ENCODE measurements around the gene CDK8.

DNA sequence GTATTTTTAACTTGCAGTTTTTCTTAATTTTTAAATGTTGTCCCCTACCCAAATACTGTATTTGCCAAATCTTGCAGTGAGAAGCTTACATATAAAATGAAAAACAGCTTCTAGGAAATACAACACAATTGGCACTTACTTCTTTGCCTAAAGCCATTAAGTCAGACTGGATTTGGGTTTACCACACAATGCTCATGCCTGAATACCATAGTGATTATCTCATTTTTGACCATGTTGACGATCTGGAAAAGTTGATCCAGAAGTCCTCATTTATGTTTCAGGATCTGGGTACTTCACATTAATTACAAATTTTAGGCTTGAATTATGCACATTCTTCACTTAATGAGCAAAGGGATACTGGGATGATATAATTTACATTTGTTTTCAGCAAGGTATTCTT lies 34.2 kb upstream of the CDK8 start:
- TF ChIP-seq, protein P1, sequence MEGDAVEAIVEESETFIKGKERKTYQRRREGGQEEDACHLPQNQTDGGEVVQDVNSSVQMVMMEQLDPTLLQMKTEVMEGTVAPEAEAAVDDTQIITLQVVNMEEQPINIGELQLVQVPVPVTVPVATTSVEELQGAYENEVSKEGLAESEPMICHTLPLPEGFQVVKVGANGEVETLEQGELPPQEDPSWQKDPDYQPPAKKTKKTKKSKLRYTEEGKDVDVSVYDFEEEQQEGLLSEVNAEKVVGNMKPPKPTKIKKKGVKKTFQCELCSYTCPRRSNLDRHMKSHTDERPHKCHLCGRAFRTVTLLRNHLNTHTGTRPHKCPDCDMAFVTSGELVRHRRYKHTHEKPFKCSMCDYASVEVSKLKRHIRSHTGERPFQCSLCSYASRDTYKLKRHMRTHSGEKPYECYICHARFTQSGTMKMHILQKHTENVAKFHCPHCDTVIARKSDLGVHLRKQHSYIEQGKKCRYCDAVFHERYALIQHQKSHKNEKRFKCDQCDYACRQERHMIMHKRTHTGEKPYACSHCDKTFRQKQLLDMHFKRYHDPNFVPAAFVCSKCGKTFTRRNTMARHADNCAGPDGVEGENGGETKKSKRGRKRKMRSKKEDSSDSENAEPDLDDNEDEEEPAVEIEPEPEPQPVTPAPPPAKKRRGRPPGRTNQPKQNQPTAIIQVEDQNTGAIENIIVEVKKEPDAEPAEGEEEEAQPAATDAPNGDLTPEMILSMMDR (IDR thresholded peaks at IDR 0.05; ENCODE audit: low read depth, low read length, poor library complexity, severe bottlenecking) = no peak
- no peak for TF ChIP-seq EZH2phosphoT487 (IDR thresholded peaks at IDR 0.05; ENCODE audit: borderline replicate concordance, low read length)
